ENCODE measurements around the gene TTC23. TPM values are rescaled to one million over a fixed set of nuclear protein-coding genes. Genes with fewer than 3 reads are reported as not detected.

TTC23 gene
- total and polyA plus RNA-seq, 9 of the 15 experiments (the other 6 are each of a cell fraction or from before 2014, with no cell fraction given) = 0.41 to 4.5 (median 2.5) TPM

DNA sequence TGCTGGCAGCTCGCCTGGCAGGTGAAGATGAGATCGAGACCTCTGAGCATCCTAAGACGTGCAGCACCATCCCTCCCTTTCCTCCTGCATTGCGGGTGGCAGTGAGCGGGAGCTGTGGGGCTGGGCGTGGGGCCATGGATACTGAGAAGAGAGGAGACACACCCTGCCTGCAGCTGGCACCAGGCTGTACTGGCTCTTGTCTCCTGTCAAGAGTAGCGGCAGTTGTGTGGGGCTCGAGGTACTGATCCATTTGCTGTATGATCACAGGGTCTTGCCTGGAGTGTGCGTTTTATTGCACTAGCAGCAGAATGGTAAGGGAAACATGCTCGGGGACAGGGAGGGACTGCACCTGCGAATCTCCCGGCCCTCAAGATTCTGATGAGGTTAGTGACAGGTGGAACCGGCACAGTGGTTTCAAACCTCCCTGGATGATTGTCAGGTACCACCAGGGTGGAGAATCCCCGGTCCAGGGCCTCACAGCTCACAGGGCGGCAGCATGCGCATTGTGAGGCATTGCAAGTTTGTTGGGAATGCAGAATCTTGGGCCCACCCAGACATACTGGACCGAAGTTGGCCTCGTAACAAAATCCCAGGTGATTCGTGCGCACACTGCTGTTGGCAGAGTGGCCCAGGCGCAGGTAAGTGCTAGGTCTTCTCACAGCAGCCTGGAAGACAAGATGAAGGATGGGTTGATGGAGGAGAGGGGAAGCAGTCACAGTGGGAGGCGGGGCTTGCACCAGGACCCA, 130.4 kb downstream of the TTC23 start (continued):
- no peak for TF ChIP-seq CUX1 (CRISPR knock-in tag; IDR thresholded peaks at IDR 0.05)
- no peak for TF ChIP-seq POLR2G (IDR thresholded peaks at IDR 0.05; ENCODE audit: low read depth, low read length)
- no peak for TF ChIP-seq ZFP1 (CRISPR knock-in tag; IDR thresholded peaks at IDR 0.05)

DNA sequence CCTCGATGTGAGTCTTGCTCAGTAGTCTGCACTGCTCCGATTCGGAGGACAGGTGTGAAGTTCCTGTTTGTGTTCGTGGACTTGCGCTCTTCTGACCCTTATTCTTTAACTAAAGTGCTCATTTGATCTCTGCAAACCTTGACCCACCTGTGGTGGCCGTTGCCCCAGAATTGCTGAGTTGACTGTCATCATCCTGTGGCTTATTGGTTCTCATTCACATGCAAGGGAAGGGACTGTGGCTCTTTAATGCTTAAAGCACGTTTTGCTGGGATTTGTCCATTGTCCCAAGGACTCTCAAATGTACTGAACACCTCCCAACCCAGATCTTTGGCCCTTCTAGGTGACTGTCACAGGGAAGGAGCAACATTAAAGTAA, 131.1 kb downstream of the TTC23 start:
- no peak for FAIRE-seq
- in situ Hi-C loops (cut with MboI) = no loop called here

More for the DNA sequence above, 131.1 kb downstream of the TTC23 start:
- Histone ChIP-seq H4K20me1 (replicated peaks; ENCODE audit: control insufficient read depth, insufficient read depth, low read length) (no peaks in the 10 kb centered on the region), H3K27ac (ENCODE audit: extremely low read depth, low read depth, low read length) (no peak overlapping the region), H3K9me3 (replicated peaks; ENCODE audit: control insufficient read depth, insufficient read depth, low read depth, low read length) (no peaks in the 10 kb centered on the region), H2AFZ (ENCODE audit: low read depth, low read length) (no peak overlapping the region), H3K4me1 (replicated peaks in 1 of 2; ENCODE audit: control insufficient read depth in 2 of 2, insufficient read depth in 2 of 2, low read length in 2 of 2) (peaks cover 0 to under 1% of the 10 kb centered on the region in 2 experiments; a peak in 1 of 5 replicates), H3K79me2 (ENCODE audit: control insufficient read depth, insufficient read depth, low read length) (no peaks in the 10 kb centered on the region), H3K36me3 (ENCODE audit: control insufficient read depth, insufficient read depth, low read length) (no peaks in the 10 kb centered on the region), H3K9ac (ENCODE audit: insufficient read depth in 1 of 2, low read depth in 2 of 2, low read length in 2 of 2) (no peak overlapping the region), H3K4me2 (ENCODE audit: insufficient read depth, low read length) (no peak overlapping the region), H3K27me3 (ENCODE audit: control insufficient read depth in 2 of 2, insufficient read depth in 2 of 2, low read length in 2 of 2) (peaks cover 3 to 26% of the 10 kb centered on the region in 2 experiments; a peak in 4 of 5 replicates), H3K4me3 (no peak overlapping the region), H3K9me1 (ENCODE audit: control insufficient read depth, insufficient read depth, low read length) (no peaks in the 10 kb centered on the region)
- no peak for TF ChIP-seq MCM3 (IDR thresholded peaks at IDR 0.05)
- TF ChIP-seq ZNF316 (IDR thresholded peaks at IDR 0.05) = peak; percentile 28; the same call in 1 of the 2 replicates
- TF ChIP-seq ZNF75A (CRISPR knock-in tag; IDR thresholded peaks at IDR 0.05) = no peak
- no peak for TF ChIP-seq NFIX (CRISPR knock-in tag; IDR thresholded peaks at IDR 0.05; ENCODE audit: low read depth)
- TF ChIP-seq, protein P1, sequence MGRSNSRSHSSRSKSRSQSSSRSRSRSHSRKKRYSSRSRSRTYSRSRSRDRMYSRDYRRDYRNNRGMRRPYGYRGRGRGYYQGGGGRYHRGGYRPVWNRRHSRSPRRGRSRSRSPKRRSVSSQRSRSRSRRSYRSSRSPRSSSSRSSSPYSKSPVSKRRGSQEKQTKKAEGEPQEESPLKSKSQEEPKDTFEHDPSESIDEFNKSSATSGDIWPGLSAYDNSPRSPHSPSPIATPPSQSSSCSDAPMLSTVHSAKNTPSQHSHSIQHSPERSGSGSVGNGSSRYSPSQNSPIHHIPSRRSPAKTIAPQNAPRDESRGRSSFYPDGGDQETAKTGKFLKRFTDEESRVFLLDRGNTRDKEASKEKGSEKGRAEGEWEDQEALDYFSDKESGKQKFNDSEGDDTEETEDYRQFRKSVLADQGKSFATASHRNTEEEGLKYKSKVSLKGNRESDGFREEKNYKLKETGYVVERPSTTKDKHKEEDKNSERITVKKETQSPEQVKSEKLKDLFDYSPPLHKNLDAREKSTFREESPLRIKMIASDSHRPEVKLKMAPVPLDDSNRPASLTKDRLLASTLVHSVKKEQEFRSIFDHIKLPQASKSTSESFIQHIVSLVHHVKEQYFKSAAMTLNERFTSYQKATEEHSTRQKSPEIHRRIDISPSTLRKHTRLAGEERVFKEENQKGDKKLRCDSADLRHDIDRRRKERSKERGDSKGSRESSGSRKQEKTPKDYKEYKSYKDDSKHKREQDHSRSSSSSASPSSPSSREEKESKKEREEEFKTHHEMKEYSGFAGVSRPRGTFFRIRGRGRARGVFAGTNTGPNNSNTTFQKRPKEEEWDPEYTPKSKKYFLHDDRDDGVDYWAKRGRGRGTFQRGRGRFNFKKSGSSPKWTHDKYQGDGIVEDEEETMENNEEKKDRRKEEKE (IDR thresholded peaks at IDR 0.05; ENCODE audit: borderline replicate concordance in 1 of 2, control insufficient read depth in 1 of 2, low read depth in 2 of 2, low read length in 1 of 2) = no peak
- 16% methylated on average over 7 of the region's 7 CpGs for WGBS (ENCODE audit: insufficient coverage, low coverage, missing lambda C conversion rate)
- ATAC-seq (no peak), DNase-seq (ENCODE audit: extremely low read depth in 1 of 4, low spot score in 3 of 4) (no peak)
- no TSS peak for BruUV-seq (replicated peaks)
- ChIA-PET CTCF (ENCODE audit: low intra/inter-chr PET ratio) (no interaction called here), POLR2A (interaction anchor here (1.0 kb wide), 1 partner anchor 9 kb away, joined by 6 read pairs; no protein-coding TSS in a partner anchor)
- intact Hi-C loops (cut with micrococcal nuclease) = no loop called here

Data from K562 (cell line).